ENCODE data around the gene CDY2A.
"Not testable (repeated sequence)": the region's sequence is repeated elsewhere in the genome, so short reads cannot be mapped to it uniquely, and the experiment has no call there.

The CDY2A gene, protein sequence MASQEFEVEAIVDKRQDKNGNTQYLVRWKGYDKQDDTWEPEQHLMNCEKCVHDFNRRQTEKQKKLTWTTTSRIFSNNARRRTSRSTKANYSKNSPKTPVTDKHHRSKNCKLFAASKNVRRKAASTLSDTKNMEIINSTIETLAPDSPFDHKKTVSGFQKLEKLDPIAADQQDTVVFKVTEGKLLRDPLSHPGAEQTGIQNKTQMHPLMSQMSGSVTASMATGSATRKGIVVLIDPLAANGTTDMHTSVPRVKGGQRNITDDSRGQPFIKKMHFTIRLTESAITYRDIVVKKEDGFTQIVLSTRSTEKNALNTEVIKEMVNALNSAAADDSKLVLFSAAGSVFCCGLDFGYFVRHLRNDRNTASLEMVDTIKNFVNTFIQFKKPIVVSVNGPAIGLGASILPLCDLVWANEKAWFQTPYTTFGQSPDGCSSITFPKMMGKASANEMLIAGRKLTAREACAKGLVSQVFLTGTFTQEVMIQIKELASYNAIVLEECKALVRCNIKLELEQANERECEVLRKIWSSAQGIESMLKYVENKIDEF

GRCh38 chrY:18025487-18025886 is at the start of gene CDY2A:
Gene CDY2A, plus strand, starts transcription at chrY:18025787. Its CDS starts 328 bp downstream, at chrY:18026115.
- DNase-seq, result not testable (repeated sequence)

DNA sequence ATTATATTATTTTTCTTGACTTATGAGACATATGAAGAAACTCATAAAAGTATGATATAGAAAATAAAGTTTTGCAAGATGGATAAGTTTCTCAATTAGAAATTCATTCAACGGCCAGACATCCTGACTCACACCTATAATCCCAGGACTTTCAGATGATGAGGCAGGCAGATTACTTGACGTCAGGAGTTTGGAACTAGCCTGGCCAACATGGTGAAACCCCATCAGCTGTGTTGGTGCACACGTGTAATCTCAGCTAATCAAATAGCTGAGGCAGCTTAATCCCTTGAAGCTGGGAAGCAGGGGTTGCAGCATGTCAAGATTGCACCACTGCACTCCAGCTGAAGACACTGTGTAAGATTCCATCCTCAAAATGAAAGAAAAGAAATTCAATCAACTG is 28.0 kb upstream of the CDY2A start:
- not testable (repeated sequence) for DNase-seq

DNA sequence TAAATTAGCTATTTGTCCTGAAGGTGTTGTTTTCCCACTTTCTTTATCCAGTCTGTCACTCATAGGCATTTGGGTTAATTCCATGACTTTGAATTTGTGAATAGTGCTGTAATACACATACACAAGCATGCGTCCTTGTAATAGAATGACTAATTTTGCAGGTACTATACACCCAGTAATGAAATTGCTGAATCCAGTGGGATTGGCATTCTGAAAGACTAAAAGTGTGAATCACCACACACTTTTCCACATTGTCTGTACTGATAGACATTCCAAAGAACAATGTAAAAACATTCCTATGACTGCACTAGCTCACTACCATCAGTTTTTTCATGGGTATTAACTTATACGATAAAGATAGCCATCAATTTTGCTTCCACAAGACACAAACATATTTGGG is 27.3 kb upstream of the CDY2A start:
- DNase-seq, result not testable (repeated sequence)

- not testable (repeated sequence) for DNase-seq
These were observed 1.7 kb upstream of the CDY2A start for GRCh38 chrY:18023897-18024296.

DNA sequence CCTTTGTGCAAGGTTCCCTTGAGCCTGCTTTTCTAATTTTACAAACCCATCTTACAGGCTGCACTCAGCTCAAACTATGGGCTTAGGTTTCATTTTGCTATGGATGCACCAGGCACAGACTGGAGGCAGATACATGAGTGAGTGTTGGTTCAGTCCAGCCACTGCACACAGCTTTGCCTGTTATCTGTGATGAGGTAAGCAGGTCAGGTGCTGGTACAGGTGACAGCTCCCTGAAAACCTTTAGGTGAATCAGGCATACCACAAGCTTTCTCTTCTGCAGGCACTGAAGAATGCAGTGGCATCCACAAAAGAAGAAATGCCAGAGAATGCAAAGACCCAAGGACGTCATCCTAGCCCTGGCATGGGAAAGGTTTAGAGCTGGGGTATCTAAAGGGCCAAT is 3.3 kb downstream of the CDY2A start:
- DNase-seq, result not testable (repeated sequence)

- DNase-seq, result not testable (repeated sequence)
These were observed 4.6 kb downstream of the CDY2A start for GRCh38 chrY:18030178-18030577.

- DNase-seq, result not testable (repeated sequence)
These were observed 8.7 kb downstream of the CDY2A start for GRCh38 chrY:18034100-18034814.

GRCh38 chrY:18034864-18035263 is 9.3 kb downstream of the CDY2A start:
- not testable (repeated sequence) for DNase-seq

- not testable (repeated sequence) for DNase-seq
These were observed 19.4 kb downstream of the CDY2A start for GRCh38 chrY:18044990-18045389.

DNA sequence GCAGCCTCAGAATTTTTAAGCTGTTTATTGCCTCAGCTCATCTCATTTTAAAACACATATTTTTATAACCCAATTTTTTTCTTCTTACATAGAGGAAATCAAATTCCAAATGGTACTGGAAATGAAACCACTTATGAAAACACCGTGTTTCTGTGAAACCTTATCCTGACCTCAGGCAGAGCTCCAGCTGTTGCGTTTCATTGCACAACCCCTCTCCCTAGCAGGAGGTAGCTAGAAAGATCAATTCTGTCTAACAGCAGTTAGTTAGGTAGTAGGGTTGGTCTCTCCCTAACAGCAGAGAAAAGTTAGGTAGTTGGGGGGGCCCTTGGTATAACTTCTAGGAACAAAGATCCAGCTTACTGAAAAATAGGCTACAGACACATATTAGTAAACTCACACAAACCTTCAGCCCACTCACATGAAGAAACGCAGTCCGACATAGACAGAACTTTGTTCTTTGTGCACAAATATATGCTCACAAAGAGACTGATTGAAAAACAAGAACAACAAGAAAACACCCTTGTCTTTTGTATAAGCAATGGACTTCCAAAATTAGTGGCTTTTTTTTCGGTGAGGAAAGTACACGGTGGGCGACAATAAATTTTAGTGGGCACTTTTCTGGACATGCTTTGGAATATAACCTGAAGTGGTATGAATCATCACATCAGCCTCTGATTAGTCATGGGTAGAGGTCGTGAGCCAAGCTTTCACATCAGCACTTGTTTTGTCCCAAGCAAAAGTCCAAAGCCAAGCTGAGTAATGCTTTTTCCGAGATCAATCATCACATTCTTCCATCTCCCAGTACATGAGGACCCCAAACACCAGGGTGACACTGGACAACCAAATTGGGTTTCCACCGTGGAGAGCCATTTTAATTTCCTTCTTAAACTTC is 22.8 kb downstream of the CDY2A start:
- not testable (repeated sequence) for DNase-seq

- not testable (repeated sequence) for DNase-seq
These were observed 23.5 kb downstream of the CDY2A start for GRCh38 chrY:18049061-18049460.

- DNase-seq, result not testable (repeated sequence)
These were observed 30.9 kb downstream of the CDY2A start for GRCh38 chrY:18056473-18056872.

GRCh38 chrY:18073464-18073863 is 47.9 kb downstream of the CDY2A start:
- DNase-seq, result not testable (repeated sequence)
